GM21367 (cell line): Measurements from ENCODE around the gene LZTS3.
"Not testable (repeated sequence)": the region's sequence is repeated elsewhere in the genome, so short reads cannot be mapped to it uniquely, and the experiment has no call there.

ENCODE experiments used
- ATAC-seq: cut with Tn5 transposase; IDR thresholded peaks from one replicate; pipeline ENCODE4 v1.9.1; 2021; ENCODE audit not compliant: unreplicated experiment

LZTS3 gene

DNA sequence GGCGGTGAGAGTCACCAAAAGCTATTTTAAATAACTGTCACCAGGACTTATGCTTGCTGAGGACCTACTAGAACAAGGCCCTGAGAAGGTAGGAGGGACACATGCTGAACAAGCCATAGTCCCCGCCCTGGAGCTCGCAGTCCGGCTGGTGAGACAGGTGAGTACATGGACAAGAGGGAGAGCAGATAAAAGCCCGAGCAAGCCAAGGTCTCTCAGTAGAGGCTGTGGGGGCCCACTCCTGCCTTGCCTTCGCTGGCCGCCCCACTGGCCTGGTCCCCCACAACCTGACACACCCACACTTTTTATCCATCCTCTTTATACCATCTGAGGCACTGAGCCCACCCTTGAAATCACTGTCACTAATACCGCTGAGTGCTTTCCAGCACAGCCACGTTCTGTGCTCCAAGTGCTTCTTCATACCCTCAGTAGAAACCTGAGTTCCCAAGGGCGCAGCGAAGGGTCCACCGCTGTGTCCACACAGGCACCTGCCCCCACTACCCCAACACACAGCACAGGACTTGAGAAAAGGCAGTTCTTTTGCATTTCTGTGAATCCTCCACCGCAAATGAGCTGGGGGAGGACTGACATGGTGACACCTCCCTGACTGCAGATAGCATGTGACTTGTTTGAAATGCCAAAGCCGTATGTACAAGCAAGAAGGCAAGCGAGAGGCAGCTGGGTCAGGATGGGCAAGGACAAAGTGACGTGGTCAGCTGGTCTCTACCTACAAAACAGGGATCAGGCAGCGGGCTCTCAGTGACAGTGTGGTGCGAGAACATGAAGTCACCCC, 19.1 kb upstream of the LZTS3 start:
- no peak for ATAC-seq

DNA sequence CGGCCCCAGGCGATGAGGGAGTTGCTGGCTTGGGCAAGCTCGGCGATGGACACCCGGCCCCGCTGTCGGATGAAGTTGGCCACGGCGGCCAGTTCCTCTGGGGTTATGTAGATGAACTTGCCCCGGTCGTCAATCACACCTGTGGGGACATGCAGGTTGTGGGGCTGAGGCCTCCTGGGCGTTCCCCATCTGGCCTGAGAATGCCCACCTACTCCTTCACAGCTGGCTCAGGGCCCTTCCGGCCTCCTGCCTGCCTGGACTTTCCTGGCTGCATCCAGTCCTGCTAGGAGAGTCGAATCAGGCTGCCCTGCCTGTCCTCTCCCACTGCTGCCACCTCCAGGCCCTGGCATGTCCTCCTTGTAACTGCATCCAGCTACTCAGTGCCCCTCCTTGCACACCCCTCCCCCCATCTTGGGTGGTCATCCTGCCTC, 17.3 kb upstream of the LZTS3 start:
- no peak for ATAC-seq

DNA sequence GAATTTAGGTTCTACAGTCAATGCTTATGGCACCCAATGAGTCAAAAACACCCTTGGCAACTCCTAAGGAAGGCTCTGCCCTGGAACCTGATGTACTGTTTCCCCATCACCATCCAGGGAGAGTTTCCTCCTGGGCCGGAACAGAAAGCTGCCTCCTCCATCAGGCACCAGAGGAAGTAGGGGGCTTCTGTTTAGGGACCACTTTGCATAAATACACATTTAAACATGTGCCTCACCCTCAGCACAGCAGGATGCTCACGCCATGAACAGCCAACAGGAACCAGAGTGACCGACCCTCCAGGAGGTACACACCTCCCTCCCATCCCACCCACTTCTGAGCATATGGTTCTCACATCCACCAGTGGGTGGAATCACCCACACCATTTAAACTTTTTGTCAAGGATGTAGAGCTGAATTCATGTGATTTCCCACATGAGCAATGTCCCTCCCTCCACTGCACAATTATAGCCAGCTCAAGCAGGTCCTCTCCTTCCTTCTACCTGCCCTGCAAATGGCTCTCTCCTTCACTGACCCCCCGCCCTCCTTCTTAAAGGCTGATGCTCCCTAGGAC, 16.3 kb upstream of the LZTS3 start:
- no peak for ATAC-seq

DNA sequence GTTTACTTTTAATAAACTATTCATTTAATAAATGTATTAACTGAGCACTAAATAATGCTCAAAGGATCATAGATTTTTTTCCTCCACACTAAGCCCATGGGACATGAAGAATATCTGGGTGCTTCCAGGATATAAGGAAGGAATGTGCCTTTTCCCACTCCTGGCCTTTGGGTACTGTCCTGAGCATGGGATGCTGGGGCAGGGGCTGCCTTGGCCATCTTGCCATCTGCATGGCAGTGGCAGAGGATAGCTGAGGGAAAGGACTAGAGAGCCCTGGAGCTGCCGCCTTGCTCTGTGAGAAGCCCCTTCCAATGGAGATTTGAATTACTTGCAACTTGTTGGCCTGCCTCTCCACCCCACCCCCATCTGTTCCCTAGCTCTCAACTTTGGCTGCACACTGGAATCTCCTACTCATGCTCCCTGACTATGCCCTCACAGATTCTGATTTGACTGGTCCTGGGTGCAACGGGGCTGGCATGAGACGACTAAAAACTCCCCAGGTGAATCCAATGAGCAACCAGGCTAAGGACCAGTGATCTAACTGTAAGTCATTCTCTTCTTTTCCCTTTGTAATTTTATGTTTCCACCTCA, 15.6 kb upstream of the LZTS3 start:
- no peak for ATAC-seq

DNA sequence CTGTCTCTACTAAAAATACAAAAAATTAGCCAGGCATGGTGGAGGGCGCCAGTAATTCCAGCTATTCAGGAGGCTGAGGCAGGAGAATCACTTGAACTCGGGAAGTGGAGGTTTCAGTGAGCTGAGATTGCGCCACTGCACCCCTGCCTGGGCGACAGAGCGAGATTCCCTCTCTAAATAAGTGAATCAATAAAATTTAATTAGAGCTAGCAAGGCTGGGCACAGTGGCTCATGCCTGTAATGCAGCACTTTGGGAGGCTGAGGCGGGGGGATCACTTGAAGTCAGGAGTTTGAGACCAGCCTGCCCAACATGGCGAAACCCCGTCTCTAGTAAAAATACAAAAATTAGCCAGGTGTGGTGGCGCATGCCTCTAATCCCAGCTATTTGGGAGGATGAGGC, 14.5 kb upstream of the LZTS3 start:
- not testable (repeated sequence) for ATAC-seq

DNA sequence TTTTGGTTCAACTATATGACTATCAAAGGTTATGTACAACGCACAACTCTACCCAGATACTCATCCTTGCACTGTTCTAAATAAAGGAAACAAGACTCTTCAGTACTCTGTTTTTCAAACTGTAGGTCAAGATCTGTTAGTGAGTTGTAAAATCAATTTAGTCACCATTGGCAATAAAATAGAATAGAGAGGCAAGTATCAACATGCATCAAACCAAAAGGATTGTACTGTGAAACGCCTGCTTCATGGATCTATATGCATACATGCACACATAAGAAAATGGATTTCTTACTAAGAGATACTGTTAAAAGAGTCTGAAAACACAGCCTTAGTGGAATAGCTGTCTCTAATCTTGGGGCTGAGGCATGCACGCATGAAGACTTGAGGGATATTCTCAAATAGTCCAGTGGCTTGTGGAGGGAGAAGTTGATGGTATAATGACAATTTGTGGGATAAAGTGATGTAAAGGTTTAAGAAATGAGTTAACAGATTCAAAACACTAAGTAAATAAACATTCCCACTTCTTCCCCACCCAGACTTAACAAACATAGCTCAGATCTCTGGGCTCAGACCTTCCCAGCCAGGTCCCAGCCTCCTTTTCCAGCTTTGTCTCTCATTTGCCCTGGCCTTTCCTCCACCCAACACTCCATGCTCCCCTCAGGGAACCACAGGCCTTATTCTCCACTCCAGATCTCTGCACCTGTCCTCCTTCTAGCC, 10.7 kb upstream of the LZTS3 start:
- no peak for ATAC-seq

DNA sequence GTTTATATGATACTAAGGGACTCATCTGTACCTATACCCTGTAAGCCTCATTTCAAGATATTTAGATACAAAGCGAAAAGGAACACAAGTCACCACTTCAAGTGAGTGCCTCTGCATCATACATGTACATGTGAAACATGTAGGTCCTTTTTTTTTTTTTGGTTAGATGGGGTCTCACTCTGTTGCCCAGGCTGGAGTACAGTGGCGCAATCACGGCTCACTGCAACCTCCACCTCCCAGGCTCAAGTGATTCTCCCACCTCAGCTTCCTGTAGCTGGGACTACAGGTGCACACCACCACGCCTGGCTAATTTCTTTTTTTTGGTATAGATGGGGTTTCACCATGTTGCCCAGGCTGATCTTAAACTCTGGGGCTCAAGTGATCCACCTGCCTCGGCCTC, 9.1 kb upstream of the LZTS3 start:
- not testable (repeated sequence) for ATAC-seq

DNA sequence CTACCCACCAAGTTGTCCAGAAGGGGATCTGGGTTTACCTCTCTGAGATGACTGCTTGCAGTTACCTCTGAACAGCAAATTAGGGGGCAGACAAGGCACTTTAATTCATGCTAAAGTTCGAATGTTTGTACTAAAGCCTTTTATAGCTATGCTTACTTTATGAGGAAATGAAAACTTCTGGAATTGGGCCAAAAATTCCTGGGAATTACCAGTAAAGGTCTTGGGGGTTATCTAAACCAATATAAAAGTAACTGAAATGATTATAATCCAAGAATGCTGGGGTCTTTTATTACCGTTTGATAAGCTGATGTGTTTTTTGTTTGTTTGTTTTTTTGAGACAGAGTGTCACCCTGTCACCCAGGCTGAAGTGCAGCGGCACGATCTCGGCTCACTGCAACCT, 7.9 kb upstream of the LZTS3 start:
- no peak for ATAC-seq

DNA sequence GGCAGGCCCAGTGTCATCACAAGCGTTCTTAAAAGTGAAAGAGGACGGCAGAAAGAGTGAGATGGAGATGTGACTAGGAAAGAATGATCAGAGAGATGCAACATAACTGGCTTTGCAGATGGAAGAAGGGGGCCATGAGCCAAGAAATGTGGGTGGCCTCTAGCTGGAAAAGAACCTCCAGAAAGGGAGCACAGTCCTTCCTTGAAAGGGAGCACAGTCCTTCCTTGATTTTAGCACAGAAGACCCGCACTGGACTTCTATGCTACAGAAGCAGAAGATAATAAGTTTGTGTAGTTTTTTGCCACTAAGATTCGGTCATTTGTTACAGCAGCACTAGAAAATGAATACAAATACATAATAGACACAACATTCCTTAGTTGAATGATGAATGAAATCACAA, 7.0 kb upstream of the LZTS3 start:
- no peak for ATAC-seq

DNA sequence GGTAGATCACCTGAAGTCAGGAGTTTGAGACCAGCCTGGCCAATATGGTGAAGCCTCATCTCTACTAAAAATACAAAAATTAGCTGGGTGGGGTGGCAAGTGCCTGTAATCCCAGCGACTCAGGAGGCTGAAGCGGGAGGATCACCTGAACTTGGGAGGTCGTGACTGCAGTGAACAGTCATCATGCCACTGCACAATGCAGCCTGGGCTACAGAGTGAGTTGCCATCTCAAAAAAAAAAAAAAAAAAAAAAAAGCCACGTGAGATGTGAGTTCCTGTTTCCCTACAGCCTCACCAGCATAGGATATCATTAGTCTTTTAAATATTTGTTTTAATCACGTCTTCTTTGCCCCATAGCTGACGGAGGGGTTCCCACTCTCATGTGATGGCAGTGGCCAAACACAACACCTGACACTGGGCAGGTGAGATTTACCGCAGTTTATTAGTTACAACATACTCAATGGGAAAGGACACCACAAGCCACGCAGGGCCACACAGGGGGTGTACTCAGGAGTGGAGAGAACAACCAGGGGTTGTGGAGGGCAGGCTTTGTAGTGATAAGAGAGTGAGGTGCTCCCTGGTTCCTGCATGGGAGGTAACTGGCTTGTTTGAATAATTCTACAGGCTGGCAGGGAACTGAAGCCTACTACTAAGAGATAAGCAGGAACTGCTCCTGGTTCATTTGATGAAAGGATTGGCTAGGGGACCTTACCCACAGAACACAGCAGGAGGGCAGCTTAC, 4.6 kb upstream of the LZTS3 start:
- no peak for ATAC-seq

DNA sequence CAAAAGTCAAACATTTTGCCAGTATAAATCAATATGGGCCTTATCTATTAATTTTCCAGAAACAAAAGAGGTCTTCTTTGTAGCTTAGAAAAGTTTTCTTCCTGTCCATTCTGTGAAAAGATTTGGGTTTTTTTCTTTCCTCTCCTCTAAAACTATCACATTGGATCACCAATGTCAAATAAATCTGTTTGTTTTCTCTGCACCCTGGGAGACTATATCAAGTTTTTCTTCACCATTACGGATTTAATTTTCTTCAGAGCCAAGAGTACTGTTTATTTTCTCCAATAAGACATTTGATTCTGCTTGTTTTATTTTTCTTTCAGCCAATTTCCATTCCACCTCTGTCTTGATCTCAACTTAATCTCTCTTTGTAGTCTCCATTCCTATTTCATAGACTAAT, 1.9 kb upstream of the LZTS3 start:
- ATAC-seq: no peak

DNA sequence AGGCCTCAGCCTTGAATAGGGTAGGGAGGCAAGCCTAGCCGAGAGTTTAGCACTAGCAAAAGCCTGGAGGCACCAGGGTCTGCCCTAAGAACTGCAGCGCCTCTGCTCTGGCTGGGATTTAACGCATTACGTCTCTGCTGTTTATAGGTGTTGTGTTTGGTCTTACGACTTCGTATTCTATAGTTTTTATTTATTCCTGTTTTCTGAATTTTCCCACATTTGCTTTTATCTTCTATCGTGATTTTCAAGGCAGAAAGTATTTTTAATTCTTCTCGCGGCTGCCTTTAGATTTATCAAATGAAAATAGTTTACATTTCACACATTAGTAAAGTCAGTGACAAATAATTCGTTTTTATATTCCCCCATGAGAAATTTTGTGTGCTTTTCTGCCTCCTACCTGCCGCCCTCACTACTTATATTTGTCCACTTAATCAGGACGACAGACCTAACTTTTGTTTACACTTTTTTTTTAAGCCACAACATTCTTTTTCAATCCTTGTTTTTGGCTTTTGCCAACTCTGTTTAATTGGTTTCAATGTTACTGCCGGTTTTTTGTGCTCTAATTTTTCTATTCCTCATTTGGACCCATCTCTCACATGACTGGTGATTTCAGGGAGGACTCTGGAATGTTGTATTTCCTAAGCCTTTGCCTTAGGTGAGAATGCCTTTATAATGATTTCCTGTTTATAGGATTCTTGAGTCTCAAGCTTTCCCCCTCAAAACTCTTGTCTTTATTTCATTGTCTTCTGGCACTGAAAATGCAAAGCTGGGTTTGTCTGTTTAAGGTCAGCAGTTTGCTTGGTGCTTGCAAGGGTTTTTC, 1.3 kb upstream of the LZTS3 start:
- no peak for ATAC-seq

DNA sequence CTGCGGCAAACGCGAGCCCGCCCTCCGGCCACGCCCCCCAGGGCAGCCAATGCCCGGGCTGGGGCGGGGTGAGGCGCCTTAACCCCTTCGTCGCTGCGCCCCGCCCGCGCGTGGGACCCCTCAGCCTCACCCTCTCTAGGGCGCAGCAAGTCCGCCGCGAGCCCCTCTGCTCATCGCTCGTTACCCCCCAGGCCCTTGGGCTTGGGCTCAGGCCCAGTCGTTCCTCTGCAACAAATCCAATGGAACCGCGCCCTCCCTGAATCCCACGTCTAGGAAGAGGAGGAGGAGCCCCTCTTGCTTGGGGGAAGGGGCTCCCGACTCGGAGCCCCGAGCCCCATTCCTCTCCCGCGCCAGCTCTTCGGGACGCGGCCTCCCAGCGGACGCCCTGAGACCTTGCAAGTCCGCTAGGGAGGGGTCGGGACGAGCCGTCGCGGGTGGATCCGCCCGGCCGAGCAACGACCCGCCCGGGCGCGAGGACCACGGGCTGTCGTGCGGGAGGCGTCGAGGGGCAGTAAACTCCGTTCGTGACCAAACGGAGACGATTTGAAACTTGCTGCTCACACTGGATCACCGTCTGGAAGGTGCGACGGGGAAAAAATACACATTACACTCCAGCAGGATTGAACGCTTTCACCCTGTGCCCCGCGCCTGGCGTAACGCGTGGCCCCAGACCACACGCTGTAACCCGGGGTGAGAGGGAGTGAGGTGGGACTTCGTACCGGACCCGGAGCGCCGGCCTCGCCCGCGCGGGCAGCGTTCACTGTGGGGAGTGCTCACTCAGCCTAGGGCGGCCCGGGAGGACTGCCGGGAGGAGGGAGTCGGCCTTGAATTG, 477 bp upstream of the LZTS3 start:
- no peak for ATAC-seq

DNA sequence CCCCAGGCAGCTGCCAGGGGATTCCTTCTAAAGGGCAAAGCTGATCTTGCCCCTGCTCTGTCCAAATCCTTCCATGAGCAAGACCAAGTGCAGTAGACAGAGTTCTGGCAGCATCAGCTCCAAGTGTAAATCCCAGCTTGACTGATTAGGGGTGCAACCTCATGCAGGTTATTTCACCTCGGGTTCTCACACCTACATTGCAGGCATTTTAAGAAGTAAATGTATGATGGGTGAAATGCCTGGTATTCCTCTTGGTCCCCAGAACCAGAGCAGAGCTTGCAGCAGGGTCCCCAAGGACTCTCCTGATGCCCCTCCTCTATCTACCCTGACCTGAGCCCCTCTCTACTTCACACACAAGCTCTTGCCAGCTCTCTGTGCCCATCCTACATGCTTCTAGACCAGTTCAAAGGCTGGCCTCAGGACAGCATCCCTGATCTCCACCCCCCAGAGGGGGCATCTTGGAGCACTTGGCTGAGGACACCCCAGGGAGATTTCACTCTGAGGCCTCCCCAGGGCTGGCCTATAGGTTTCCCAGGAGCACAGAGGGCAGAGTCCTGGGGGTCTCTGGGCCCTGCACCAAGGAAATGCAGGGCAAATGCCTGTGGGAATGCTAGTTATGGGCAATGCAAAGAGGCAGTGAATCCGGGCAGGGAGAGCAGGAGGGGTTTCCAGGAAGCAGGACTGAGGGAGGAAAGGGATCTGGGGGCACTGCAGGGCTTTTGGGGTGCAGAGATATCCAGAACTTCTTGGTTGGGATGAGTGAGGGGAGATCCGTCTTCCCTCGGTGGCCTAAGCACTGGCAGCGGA, 1.0 kb downstream of the LZTS3 start:
- ATAC-seq: no peak

DNA sequence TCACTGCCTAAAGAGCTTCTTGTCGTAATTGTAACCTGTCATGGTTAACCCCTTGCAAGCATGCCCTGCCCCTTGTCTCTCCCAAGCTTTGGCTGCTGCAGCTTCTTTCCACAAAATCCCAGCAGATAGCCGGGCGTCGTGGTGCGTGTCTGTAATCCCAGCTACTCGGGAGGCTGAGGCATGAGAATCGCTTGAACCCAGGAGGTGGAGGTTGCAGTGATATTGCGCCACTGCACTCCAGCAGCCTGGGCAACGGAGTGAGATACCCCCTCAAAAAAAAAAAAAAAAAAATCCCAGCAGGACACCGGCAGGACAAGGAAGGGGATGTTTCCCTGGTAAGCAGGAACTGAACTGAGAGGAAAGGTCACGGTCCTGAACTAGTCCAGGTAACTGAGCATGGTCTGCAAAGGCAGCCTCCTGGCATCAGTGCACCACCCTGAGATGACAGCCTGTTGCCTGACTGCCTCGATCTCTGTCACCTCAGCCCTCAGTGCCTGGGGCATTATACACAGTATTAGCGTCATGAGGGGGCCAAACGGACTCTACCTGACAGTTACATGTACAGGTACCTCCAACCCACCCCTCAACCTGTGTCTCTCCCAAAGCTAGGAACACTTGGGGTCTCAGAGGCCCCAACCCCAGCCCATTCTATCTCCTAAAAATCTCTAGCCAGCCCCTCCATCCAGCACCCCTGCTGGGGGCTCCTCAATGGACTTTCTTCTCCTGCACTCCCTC, 1.8 kb downstream of the LZTS3 start:
- ATAC-seq: no peak

DNA sequence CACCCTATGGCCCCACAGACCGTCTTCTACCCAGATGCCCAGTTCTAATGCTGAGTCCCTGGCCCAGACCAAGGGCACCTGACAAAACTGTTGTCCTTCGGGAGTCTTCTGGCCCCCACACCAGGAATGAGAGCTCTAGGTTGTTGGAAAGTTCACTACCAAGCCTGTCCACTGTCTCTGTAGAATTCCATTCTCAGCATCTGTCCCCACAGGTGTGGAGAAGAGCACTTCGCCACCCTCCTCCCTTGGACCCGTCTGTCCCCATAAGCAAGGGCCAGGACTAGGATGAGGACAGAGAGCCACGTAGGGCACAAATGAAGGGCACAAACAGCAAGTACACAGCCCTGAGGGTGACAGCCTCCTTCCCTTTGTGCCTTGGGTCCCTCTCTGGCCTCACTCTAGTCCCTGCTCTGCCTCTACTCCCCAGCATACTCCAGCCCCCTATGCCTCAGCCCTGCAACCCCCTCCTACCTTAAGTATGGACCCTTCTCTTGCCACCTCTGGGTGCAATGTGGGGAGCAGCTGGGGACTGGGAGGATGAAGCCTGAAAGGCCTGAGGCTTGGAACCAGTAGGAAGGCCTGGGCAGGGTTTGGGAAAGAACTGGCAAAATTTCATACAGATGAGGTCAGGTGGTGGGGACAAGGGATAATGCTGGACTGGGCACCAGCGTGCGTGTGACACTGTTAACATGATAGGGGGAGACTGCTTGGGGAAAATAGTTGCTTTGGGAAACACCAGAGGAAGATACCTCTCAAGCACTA, 4.3 kb downstream of the LZTS3 start:
- no peak for ATAC-seq
